ENCODE results near the gene POLR3E.

POLR3E gene

DNA sequence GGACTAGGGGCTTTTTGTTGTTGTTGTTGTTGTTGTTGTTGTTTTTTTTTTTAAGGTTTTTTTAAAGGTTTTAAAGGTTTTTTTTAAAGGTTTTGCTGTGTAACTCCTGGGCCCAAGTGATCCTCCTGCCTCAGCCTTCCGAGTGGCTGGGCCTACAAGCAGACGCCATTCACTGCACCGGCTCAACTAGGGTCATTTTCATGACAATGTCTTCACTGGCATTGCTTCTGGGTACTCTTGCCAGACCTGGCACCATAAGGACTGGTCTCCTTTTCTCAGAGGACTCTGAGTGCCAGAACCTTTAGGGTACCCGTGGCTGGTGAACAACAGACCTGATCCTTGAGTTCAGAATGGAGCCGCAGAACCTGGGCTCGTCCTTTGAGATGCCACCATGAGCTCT, 20.4 kb downstream of the POLR3E start:
- no peak for DNase-seq

DNA sequence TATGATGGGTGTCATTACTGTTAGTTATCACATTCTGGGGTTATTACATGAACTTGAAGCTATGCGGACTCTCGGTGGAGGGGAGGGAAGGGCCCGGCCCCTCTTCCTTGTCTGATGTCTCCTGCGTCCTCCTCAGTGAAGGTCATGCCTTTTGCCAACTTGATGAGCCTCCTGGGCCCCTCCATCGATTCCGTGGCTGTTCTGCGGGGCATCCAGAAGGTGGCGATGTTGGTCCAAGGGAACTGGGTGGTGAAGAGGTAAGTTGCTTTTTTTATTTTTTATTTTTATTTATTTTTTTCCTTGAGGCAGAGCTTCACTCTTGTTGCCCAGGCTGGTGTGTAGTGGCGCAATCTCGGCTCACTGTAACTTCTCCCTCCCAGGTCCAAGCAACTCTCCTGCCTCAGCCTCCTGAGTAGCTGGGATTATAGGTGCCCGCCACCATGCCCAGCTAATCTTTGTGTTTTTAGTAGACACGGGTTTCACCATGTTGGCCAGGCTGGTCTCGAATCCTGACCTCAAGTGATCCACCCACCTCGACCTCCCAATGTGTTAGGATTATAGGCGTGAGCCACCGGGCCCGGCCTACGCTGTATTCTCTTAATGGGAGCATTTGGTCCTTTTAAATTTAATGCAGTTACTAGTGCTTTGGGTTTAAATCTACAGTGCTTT, 21.6 kb downstream of the POLR3E start:
- DNase-seq = peak; percentile 8

GRCh38 chr16:22320572-22321339, 23.5 kb downstream of the POLR3E start:
- DNase-seq = no peak

GRCh38 chr16:22321340-22322001, 24.3 kb downstream of the POLR3E start:
- DNase-seq = peak; percentile 70

DNA sequence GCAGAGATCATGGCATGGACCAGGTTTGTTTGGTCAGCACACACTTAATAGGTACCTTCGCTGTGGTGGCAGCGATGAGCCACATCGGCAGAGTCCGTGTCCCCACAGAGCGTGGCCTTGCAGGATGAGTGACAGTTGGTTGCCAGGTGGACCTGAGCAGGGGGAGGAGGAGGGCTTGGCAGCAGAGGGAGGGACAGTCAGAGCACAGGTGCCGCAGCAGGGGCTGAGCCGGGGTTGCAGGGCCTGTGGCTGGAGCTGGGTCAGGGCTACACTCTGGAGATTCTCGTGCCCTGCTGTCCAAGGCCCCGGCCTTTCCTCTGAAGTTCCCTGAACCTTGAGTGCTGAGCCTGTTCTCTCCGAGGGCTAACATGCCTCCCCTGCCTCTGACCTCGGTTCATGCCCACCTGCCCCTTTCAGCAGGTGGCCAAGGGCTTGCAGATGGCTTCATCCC, 24.8 kb downstream of the POLR3E start:
- DNase-seq = no peak

GRCh38 chr16:22322741-22323140, 25.5 kb downstream of the POLR3E start:
- DNase-seq = no peak

- DNase-seq = no peak
These were observed 26.2 kb downstream of the POLR3E start for GRCh38 chr16:22323173-22323958.

GRCh38 chr16:22323959-22324786, 27.0 kb downstream of the POLR3E start:
- no peak for DNase-seq

DNA sequence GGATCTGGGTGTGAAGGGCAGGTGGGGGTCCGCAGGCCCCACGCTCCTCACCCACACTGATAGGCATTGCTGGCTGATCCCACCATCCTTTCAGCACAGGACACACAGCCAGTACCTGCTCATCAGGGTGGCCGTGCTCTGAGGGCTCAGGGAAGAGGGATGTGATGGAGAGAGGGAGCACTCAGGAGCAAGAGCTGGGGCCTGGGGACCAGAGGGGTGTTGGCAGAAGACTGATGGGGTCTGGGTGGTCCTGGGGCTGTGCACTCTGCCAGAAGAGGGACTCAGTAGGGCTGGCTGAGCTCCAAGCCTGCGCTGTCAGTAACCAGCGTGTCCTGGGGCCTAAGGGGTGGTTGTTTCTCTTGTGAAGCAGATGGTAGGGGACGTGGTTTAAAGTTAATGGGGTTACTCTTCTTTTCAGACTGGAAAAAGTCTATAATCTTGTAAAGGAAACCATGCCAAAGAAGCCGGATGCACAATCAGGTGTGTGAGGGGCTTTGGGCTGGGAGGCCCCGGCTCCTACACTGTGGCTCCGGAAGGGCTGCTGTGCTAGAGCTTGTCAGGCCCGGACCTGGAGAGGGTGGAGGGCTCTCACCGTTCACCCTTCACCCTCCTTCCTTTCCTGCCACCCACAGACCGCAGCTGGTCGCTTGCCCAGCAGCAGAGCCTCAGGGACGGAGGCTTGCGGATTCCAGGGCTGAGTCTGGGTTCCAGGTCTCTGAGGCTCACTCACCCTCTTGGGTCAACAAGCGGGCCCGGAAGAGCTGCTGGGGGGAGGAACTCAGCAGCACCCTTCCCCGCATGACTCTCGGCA, 27.8 kb downstream of the POLR3E start:
- no peak for DNase-seq

GRCh38 chr16:22325598-22326368, 28.6 kb downstream of the POLR3E start:
- no peak for DNase-seq

GRCh38 chr16:22326369-22326652, 29.1 kb downstream of the POLR3E start:
- no peak for DNase-seq

DNA sequence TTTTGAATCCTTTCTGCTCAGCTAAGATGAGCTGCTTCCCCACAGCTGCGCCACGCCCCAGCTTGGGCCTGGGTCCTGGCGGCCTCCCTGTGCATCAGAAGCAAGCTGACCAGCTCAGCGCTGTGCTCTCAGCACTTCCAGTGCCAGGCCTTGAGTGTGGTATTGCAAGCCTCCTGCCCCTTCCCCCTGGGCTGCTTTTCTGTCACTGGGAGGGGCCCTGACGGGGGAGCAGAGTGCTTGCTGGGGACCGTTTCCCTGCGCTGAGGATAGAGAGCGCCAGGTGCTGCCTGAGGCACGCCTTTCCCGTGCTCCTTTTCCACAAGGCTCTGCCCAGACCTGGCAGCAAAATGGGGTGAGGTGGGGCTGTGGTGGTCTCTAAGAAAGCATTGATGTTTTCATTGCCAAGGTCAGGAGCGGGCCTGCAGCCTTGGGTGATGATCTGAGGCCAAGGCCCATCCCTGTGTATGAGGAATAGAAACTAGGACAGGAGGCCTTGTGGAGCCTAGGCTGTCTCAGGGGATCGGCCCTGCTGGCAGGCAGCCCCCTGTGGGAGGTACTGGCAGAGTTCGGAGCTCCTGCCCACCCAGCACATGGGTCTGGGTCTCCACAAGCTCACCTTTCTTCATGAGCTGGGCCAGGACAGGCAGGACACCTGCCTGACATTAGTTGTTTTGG, 29.7 kb downstream of the POLR3E start:
- DNase-seq = no peak

DNA sequence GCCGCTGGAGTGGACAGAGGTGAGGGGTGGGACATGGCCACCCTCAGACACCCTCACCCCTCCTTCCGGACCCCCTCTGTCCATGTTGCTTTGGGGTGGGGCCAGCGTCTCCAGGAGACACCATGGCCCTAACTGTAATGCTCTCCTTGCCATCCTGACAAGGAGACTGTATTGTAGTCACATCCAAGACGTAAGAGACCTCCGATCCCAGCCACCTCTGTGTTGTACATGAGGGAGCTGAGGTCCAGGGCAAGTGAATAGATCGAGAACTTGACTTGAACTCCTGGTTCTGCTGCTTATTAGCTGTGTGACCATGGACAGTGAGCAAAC, 30.2 kb downstream of the POLR3E start:
- DNase-seq = no peak

DNA sequence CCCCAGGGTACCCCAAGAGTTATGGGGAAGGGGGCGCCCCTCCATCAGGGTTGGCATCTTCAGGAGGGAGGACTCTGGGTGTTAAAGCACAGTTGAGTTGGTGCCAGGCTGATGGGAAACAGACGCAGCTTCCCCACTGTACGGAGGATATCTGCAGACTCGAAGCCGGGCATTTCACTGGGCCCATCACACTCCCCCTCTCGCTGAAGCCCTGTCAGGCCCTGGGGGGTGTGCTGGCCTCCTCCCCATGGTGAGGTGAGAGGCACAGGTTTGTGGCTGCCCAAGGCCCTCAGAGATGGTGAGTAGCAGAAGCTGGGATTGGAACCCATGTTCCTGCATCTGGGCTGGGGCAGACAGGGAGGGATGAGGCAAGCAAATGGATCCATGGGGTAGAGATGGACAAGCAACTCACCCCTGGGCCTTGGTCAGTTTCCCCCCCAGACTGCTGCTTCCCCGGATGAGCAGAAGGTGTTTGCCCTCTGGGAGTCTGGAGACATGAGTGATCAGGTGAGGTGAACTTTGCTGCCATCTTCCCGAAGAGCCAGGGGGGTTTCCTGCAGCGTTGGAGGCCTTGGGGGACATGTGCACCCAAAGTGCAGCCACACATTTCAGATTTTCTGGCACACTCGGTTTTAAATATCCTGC, 31.0 kb downstream of the POLR3E start:
- DNase-seq = no peak

DNA sequence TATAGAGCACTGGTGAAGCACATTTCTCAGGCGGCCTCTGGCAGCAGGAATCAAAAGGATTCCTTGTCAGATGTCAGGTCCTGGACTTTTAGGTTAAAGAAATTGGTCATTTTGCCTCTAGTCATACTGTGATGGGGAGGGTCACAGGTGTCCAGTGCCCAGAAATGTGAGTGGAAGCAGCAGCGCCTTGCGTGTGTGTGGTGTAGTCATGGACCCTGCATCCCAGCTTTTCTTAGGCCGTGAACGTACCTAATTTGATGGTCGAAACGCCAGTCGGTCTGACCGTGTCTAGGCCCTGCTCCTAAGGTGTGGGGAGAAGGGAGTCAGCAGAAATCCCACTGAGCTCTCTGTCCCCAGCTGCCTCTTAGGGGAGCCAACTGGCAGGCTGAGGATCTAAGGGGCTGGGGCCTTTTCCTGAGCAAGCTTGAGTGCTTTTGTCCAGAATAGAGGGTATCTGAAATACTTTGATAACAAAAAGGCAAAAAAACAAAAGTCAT, 32.0 kb downstream of the POLR3E start:
- DNase-seq = no peak

GRCh38 chr16:22330326-22330725, 33.1 kb downstream of the POLR3E start:
- no peak for DNase-seq

DNA sequence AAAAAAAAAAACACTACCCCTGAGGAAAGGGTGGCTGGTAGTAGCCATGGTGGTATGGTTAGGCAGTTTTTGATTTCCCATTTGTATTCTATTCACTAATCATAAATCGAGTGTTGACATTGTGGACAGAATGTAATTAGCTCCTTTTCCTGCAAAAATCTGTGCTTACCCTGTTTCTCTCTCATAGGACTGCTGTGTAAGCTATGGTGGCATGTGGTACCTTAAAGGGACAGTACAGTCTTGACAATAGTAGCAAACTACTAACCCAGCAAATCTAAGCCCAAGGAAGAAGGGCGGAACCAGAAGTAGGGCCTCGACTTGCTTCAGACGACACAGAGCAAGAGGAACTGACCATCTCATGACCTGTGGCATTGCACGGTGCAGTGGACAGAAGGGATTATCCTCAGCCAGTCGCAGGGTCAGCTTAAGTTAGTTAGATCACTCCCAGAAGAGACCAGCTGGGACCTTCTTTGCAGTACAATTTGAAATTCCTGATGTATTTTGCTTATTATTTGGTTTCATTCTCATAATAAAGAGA, 36.3 kb downstream of the POLR3E start:
- no peak for DNase-seq

DNA sequence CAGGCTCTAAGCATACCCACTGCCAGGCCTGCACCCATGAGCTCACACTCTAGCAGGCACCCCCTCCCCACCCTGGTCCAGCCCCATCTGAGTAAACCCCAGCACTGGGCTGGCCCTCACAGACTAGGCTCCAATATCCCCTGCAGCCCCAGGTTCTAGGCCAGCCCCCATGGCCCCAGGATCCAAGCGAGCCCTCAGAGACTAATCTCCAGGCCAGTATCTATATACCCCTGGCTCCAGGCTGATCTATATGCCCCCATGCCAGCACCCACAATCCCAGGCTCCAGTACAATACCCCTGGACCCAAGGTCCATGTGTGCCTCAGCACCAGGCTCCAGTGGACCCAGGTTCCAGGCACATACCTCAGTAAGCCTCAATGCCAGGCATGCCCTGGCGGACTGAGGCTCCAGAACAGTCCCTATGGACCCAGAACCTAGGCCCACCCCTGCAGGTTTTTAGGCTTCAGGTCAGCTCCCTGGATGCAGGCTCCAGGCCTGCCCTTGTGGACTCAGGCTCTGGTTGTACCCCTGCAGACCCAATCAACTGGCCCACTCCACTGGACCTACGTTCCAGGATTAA, 38.5 kb downstream of the POLR3E start:
- no peak for DNase-seq

GRCh38 chr16:22336581-22336980, 39.4 kb downstream of the POLR3E start:
- no peak for DNase-seq

Measured in NCI-H2171 treated with DMSO at 0.1 percent for 48 hours (cell line).